Measurements from ENCODE around the gene ZBED2.
A peak's percentile ranks its signal among the peaks of the same experiment; 100 is the strongest.

The ZBED2 gene

GRCh38 chr3:111604119-111604518, 9.0 kb upstream of the ZBED2 start:
- Histone ChIP-seq H3K9me3 (ENCODE audit: control insufficient read depth, low read length) (no peaks in the 10 kb centered on the region), H3K4me1 (ENCODE audit: control insufficient read depth, insufficient read depth, low read length, poor library complexity, severe bottlenecking) (no peaks in the 10 kb centered on the region), H3K27ac (ENCODE audit: low read depth, low read length, severe bottlenecking) (no peak overlapping the region), H3K36me3 (ENCODE audit: control insufficient read depth, insufficient read depth, low read length) (no peaks in the 10 kb centered on the region), H3K4me3 (ENCODE audit: extremely low read depth, insufficient read depth, low read length, poor library complexity, severe bottlenecking) (no peak overlapping the region)
- WGBS, 2 experiments (ENCODE audit: insufficient coverage in 2 of 2), result 89 to 90% methylated on average over 2 of the region's 2 CpGs

GRCh38 chr3:111603679-111604078, 8.5 kb upstream of the ZBED2 start:
- H3K36me3 ChIP-seq (ENCODE audit: control insufficient read depth, insufficient read depth, low read length), result no peaks in the 10 kb centered on the region
- H3K27ac ChIP-seq (ENCODE audit: low read depth, low read length, severe bottlenecking), result no peak overlapping the region
- WGBS, 2 experiments (ENCODE audit: insufficient coverage in 2 of 2), result 86 to 100% methylated on average over 1 of the region's 1 CpG
- H3K9me3 ChIP-seq (ENCODE audit: control insufficient read depth, low read length), result no peaks in the 10 kb centered on the region
- no peaks in the 10 kb centered on the region for H3K4me1 ChIP-seq (ENCODE audit: control insufficient read depth, insufficient read depth, low read length, poor library complexity, severe bottlenecking)
- H3K4me3 ChIP-seq (ENCODE audit: extremely low read depth, insufficient read depth, low read length, poor library complexity, severe bottlenecking), result no peak overlapping the region

GRCh38 chr3:111601810-111602209, 6.7 kb upstream of the ZBED2 start:
- no CpG with 5 or more reads among the region's 4 CpGs for WGBS, 2 experiments (ENCODE audit: insufficient coverage in 2 of 2)
- Histone ChIP-seq H3K36me3 (ENCODE audit: control insufficient read depth, insufficient read depth, low read length) (no peaks in the 10 kb centered on the region), H3K4me1 (ENCODE audit: control insufficient read depth, insufficient read depth, low read length, poor library complexity, severe bottlenecking) (no peaks in the 10 kb centered on the region), H3K27ac (ENCODE audit: low read depth, low read length, severe bottlenecking) (no peak overlapping the region), H3K9me3 (ENCODE audit: control insufficient read depth, low read length) (no peaks in the 10 kb centered on the region), H3K4me3 (ENCODE audit: extremely low read depth, insufficient read depth, low read length, poor library complexity, severe bottlenecking) (no peak overlapping the region)

- H3K4me3 ChIP-seq (ENCODE audit: extremely low read depth, insufficient read depth, low read length, poor library complexity, severe bottlenecking), result no peak overlapping the region
- no peak overlapping the region for H3K27ac ChIP-seq (ENCODE audit: low read depth, low read length, severe bottlenecking)
- H3K36me3 ChIP-seq (ENCODE audit: control insufficient read depth, insufficient read depth, low read length), result no peaks in the 10 kb centered on the region
- H3K4me1 ChIP-seq (ENCODE audit: control insufficient read depth, insufficient read depth, low read length, poor library complexity, severe bottlenecking), result peaks cover 14% of the 10 kb centered on the region
- 86 to 100% methylated on average over 1 of the region's 2 CpGs for WGBS, 2 experiments (ENCODE audit: insufficient coverage in 2 of 2)
- H3K9me3 ChIP-seq (ENCODE audit: control insufficient read depth, low read length), result no peaks in the 10 kb centered on the region
Observed at GRCh38 chr3:111598552-111598951, 3.4 kb upstream of the ZBED2 start.

GRCh38 chr3:111598139-111598538, 3.0 kb upstream of the ZBED2 start:
- Histone ChIP-seq H3K4me3 (ENCODE audit: extremely low read depth, insufficient read depth, low read length, poor library complexity, severe bottlenecking) (no peak overlapping the region), H3K27ac (ENCODE audit: low read depth, low read length, severe bottlenecking) (no peak overlapping the region), H3K9me3 (ENCODE audit: control insufficient read depth, low read length) (no peaks in the 10 kb centered on the region), H3K4me1 (ENCODE audit: control insufficient read depth, insufficient read depth, low read length, poor library complexity, severe bottlenecking) (peaks cover 18% of the 10 kb centered on the region), H3K36me3 (ENCODE audit: control insufficient read depth, insufficient read depth, low read length) (no peaks in the 10 kb centered on the region)
- WGBS, 2 experiments (ENCODE audit: insufficient coverage in 2 of 2), result 100% methylated on average over 1 of the region's 1 CpG; no CpG with 5 or more reads in 1 of the 2 experiments

GRCh38 chr3:111596328-111596727, 1.2 kb upstream of the ZBED2 start:
- no CpG with 5 or more reads among the region's 4 CpGs for WGBS, 2 experiments (ENCODE audit: insufficient coverage in 2 of 2)

GRCh38 chr3:111594781-111595180, 365 bp downstream of the ZBED2 start:
- H3K9me3 ChIP-seq (ENCODE audit: control insufficient read depth, low read length), result no peaks in the 10 kb centered on the region

More at GRCh38 chr3:111596328-111596727, 1.2 kb upstream of the ZBED2 start:
- no peaks in the 10 kb centered on the region for H3K9me3 ChIP-seq (ENCODE audit: control insufficient read depth, low read length)
- H3K4me3 ChIP-seq (ENCODE audit: extremely low read depth, insufficient read depth, low read length, poor library complexity, severe bottlenecking), result no peak overlapping the region
- H3K4me1 ChIP-seq (ENCODE audit: control insufficient read depth, insufficient read depth, low read length, poor library complexity, severe bottlenecking), result peaks cover 29% of the 10 kb centered on the region
- H3K27ac ChIP-seq (ENCODE audit: low read depth, low read length, severe bottlenecking), result no peak overlapping the region
- no peaks in the 10 kb centered on the region for H3K36me3 ChIP-seq (ENCODE audit: control insufficient read depth, insufficient read depth, low read length)

GRCh38 chr3:111594205-111594604, 941 bp downstream of the ZBED2 start:
- H3K27ac ChIP-seq (ENCODE audit: low read depth, low read length, severe bottlenecking), result no peak overlapping the region
- H3K9me3 ChIP-seq (ENCODE audit: control insufficient read depth, low read length), result no peaks in the 10 kb centered on the region
- peaks cover 40% of the 10 kb centered on the region for H3K4me1 ChIP-seq (ENCODE audit: control insufficient read depth, insufficient read depth, low read length, poor library complexity, severe bottlenecking)
- no peaks in the 10 kb centered on the region for H3K36me3 ChIP-seq (ENCODE audit: control insufficient read depth, insufficient read depth, low read length)
- no peak overlapping the region for H3K4me3 ChIP-seq (ENCODE audit: extremely low read depth, insufficient read depth, low read length, poor library complexity, severe bottlenecking)
- WGBS, 2 experiments (ENCODE audit: insufficient coverage in 2 of 2), result no CpG with 5 or more reads among the region's 2 CpGs

More at GRCh38 chr3:111594781-111595180, 365 bp downstream of the ZBED2 start:
- Histone ChIP-seq H3K36me3 (ENCODE audit: control insufficient read depth, insufficient read depth, low read length) (no peaks in the 10 kb centered on the region), H3K27ac (ENCODE audit: low read depth, low read length, severe bottlenecking) (peak overlapping the region; percentile 51), H3K4me3 (ENCODE audit: extremely low read depth, insufficient read depth, low read length, poor library complexity, severe bottlenecking) (no peak overlapping the region), H3K4me1 (ENCODE audit: control insufficient read depth, insufficient read depth, low read length, poor library complexity, severe bottlenecking) (peaks cover 36% of the 10 kb centered on the region)
- WGBS, 2 experiments (ENCODE audit: insufficient coverage in 2 of 2), result 0% methylated on average over 1 of the region's 1 CpG; no CpG with 5 or more reads in 1 of the 2 experiments

- Histone ChIP-seq H3K4me1 (ENCODE audit: control insufficient read depth, insufficient read depth, low read length, poor library complexity, severe bottlenecking) (peaks cover 41% of the 10 kb centered on the region), H3K27ac (ENCODE audit: low read depth, low read length, severe bottlenecking) (no peak overlapping the region), H3K4me3 (ENCODE audit: extremely low read depth, insufficient read depth, low read length, poor library complexity, severe bottlenecking) (no peak overlapping the region), H3K9me3 (ENCODE audit: control insufficient read depth, low read length) (no peaks in the 10 kb centered on the region), H3K36me3 (ENCODE audit: control insufficient read depth, insufficient read depth, low read length) (no peaks in the 10 kb centered on the region)
- WGBS, 2 experiments (ENCODE audit: insufficient coverage in 2 of 2), result 93 to 96% methylated on average over 8 of the region's 9 CpGs
Observed at GRCh38 chr3:111593666-111594065, 1.5 kb downstream of the ZBED2 start.

- peaks cover 41% of the 10 kb centered on the region for H3K4me1 ChIP-seq (ENCODE audit: control insufficient read depth, insufficient read depth, low read length, poor library complexity, severe bottlenecking)
- no peak overlapping the region for H3K4me3 ChIP-seq (ENCODE audit: extremely low read depth, insufficient read depth, low read length, poor library complexity, severe bottlenecking)
- no peaks in the 10 kb centered on the region for H3K36me3 ChIP-seq (ENCODE audit: control insufficient read depth, insufficient read depth, low read length)
- H3K27ac ChIP-seq (ENCODE audit: low read depth, low read length, severe bottlenecking), result no peak overlapping the region
- H3K9me3 ChIP-seq (ENCODE audit: control insufficient read depth, low read length), result no peaks in the 10 kb centered on the region
- WGBS, 2 experiments (ENCODE audit: insufficient coverage in 2 of 2), result 85 to 86% methylated on average over 3 to 5 of the region's 5 CpGs
Observed at GRCh38 chr3:111592936-111593335, 2.2 kb downstream of the ZBED2 start.

GRCh38 chr3:111592143-111592542, 3.0 kb downstream of the ZBED2 start:
- Histone ChIP-seq H3K4me3 (ENCODE audit: extremely low read depth, insufficient read depth, low read length, poor library complexity, severe bottlenecking) (no peak overlapping the region), H3K36me3 (ENCODE audit: control insufficient read depth, insufficient read depth, low read length) (no peaks in the 10 kb centered on the region), H3K4me1 (ENCODE audit: control insufficient read depth, insufficient read depth, low read length, poor library complexity, severe bottlenecking) (peaks cover 41% of the 10 kb centered on the region), H3K9me3 (ENCODE audit: control insufficient read depth, low read length) (no peaks in the 10 kb centered on the region), H3K27ac (ENCODE audit: low read depth, low read length, severe bottlenecking) (no peak overlapping the region)
